Fibroblast of lung (primary cell): ENCODE data around the gene MACROH2A2.
"Not testable (repeated sequence)": the region's sequence is repeated elsewhere in the genome, so short reads cannot be mapped to it uniquely, and the experiment has no call there.

Experiments
- EZH2 ChIP-seq: IDR thresholded peaks from 2 replicates; pipeline ENCODE4 v1.5.1; 2012; ENCODE audit warnings: low read length, control low read depth, mild to moderate bottlenecking; ENCODE audit errors: missing control alignments
- TF ChIP-seq, protein P1 (sequence below), 2 donors: IDR thresholded peaks in 1 of 2; conservative IDR thresholded peaks in 1 of 2; 1 replicate in 1 of 2; 2 replicates in 1 of 2; pipeline ENCODE4 v1.5.1; 2011 to 2012; ENCODE audit warnings: low read length in 2 of 2, control low read depth in 1 of 2, inconsistent platforms in 1 of 2, low read depth in 1 of 2, mild to moderate bottlenecking in 1 of 2

DNA sequence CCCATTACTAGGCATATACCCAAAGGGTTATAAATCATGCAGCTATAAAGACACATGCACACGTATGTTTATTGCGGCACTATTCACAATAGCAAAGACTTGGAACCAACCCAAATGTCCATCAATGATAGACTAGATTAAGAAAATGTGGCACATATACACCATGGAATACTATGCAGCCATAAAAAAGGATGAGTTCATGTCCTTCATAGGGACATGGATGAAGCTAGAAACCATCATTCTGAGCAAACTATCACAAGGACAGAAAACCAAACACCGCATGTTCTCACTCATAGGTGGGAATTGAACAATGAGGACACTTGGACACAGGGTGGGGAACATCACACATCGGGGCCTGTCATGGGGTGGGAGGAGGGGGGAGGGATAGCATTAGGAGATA, 5.6 kb upstream of the MACROH2A2 start:
- TF ChIP-seq, protein P1, sequence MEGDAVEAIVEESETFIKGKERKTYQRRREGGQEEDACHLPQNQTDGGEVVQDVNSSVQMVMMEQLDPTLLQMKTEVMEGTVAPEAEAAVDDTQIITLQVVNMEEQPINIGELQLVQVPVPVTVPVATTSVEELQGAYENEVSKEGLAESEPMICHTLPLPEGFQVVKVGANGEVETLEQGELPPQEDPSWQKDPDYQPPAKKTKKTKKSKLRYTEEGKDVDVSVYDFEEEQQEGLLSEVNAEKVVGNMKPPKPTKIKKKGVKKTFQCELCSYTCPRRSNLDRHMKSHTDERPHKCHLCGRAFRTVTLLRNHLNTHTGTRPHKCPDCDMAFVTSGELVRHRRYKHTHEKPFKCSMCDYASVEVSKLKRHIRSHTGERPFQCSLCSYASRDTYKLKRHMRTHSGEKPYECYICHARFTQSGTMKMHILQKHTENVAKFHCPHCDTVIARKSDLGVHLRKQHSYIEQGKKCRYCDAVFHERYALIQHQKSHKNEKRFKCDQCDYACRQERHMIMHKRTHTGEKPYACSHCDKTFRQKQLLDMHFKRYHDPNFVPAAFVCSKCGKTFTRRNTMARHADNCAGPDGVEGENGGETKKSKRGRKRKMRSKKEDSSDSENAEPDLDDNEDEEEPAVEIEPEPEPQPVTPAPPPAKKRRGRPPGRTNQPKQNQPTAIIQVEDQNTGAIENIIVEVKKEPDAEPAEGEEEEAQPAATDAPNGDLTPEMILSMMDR (conservative IDR thresholded peaks at IDR 0.05 in 1 of 2, IDR thresholded peaks at IDR 0.05 in 1 of 2; ENCODE audit: low read depth in 1 of 2, low read length in 2 of 2): not testable (repeated sequence)
- TF ChIP-seq EZH2: not testable (repeated sequence)
